GM19467 (cell line): ENCODE data around the gene LRRC56.
A peak's percentile ranks its signal among the peaks of the same experiment; 100 is the strongest.

ENCODE experiments used
- ATAC-seq: cut with Tn5 transposase; IDR thresholded peaks from one replicate; pipeline ENCODE4 v1.9.1; 2021; ENCODE audit warnings: mild to moderate bottlenecking, moderate library complexity; ENCODE audit not compliant: unreplicated experiment

Gene LRRC56

GRCh38 chr11:520428-521176 lies 16.7 kb upstream of the LRRC56 start:
- ATAC-seq = no peak

GRCh38 chr11:521177-521688 lies 16.1 kb upstream of the LRRC56 start:
- no peak for ATAC-seq

- ATAC-seq = no peak
Measured at GRCh38 chr11:526192-526591, 11.1 kb upstream of the LRRC56 start.

GRCh38 chr11:528166-528814 lies 9.0 kb upstream of the LRRC56 start:
- ATAC-seq = no peak

- no peak for ATAC-seq
Measured at GRCh38 chr11:528815-529727, 8.3 kb upstream of the LRRC56 start.

- ATAC-seq = no peak
Measured at GRCh38 chr11:529728-530411, 7.5 kb upstream of the LRRC56 start.

- ATAC-seq = no peak
Measured at GRCh38 chr11:530960-531831, 6.1 kb upstream of the LRRC56 start.

- ATAC-seq = no peak
Measured at GRCh38 chr11:531919-532526, 5.3 kb upstream of the LRRC56 start.

GRCh38 chr11:532527-532985 lies 4.8 kb upstream of the LRRC56 start:
- ATAC-seq = no peak

- ATAC-seq = no peak
Measured at GRCh38 chr11:532986-533585, 4.2 kb upstream of the LRRC56 start.

- ATAC-seq = no peak
Measured at GRCh38 chr11:533586-534395, 3.5 kb upstream of the LRRC56 start.

GRCh38 chr11:534396-535209 lies 2.7 kb upstream of the LRRC56 start:
- ATAC-seq = no peak

- peak; percentile 9 for ATAC-seq
Measured at GRCh38 chr11:535210-535518, 2.2 kb upstream of the LRRC56 start.

GRCh38 chr11:535519-536454 lies 1.5 kb upstream of the LRRC56 start, which contains the start of gene HRAS:
Gene HRAS, minus strand, starts transcription at chr11:535576.
- ATAC-seq = peak; percentile 65

- ATAC-seq = no peak
Measured at GRCh38 chr11:537622-538430, 499 bp downstream of the LRRC56 start.
